NCI-H1694 (cell line): ENCODE results near the gene TENT5A.

Experiments used
- DNase-seq: peaks from one replicate; lab custom pipeline; 2025; lab: John Stamatoyannopoulos, UW

TENT5A gene

GRCh38 chr6:81771097-81771496, 18.6 kb upstream of the TENT5A start:
- no peak for DNase-seq

- DNase-seq, result no peak
These were observed 17.9 kb upstream of the TENT5A start for GRCh38 chr6:81770381-81770780.

- DNase-seq, result no peak
These were observed 17.3 kb upstream of the TENT5A start for GRCh38 chr6:81769824-81770223.

GRCh38 chr6:81768150-81768942, 15.9 kb upstream of the TENT5A start:
- DNase-seq, result no peak

DNA sequence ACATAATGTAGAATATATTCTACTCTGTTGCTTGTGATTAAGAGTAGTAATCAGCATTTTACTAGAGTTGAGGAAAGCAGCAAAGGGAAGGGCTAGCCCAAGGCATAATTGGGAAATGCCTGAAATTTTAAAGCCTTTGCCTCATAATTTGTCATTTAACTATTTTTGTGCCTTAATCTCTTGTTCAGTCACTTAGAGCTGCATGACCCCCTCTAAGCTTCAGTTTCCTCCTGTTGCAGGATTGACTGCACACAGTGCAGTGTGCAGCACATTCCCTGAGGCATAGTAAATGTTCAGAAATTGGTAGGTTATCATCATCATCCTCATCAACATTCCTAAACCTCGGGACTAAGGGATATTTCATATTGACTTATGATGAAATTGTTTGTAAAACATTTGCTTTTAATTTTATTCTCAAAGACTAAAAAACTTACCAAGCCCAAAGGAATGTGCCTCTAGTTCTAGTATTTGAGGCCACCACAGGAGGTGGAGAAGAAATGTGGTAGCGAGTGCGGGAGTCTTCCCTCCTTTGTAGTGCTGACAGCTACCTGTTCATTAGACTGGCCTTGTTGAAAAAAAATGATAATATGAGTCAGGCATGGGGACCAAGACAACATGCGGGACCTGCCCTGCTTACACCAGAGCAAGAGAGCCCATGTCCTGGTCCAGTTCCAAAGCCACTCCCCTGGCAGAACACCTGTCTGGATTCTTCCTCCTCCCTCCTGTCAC, 14.8 kb upstream of the TENT5A start:
- DNase-seq, result no peak

DNA sequence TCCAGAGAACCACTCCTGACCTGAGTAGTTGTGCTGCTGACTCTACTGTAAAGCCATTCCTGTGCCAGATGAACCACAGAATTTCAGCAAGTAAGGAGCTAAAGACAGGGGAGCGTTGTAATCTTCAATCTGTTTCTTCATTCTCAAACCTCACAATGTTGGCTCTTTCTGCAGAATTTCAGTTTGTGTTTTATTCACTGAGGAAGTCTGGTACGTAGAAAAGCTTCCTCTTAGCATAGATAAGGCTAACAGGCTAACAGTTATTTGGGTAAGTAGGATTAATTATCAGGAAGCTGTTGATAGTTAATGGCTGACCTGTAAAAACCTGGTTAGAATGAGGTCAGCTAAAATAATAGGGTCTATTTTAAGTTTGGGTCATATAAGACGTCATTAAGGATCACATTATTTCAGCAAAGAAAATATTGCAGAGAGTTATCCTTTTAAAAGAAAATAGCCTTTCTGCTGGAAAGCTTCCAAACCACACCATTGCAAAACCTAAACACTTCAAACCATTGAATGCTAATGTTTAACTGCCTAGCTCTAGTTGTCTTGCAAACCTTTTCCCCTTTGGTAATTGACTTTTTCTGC, 14.1 kb upstream of the TENT5A start:
- no peak for DNase-seq

DNA sequence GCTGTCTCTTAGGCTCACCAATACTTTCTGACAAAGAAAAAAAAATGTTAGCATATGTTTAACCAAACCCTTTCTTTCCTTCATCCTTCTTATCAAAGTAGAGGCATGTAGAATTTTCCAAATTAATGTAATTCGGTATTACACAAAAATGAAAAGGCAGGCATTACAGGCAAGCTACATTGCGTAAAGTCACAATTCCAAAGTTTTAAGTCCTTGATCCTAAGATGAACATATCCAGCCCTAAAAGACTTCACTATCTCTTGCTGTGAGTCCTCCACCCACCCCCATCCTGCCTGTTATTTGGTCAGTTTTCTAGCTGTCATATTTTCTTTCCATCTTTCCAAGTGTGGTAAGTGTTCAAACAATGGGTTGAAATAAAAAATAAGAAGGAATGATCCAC, 12.1 kb upstream of the TENT5A start:
- DNase-seq, result no peak

GRCh38 chr6:81763968-81764367, 11.5 kb upstream of the TENT5A start:
- DNase-seq, result no peak

DNA sequence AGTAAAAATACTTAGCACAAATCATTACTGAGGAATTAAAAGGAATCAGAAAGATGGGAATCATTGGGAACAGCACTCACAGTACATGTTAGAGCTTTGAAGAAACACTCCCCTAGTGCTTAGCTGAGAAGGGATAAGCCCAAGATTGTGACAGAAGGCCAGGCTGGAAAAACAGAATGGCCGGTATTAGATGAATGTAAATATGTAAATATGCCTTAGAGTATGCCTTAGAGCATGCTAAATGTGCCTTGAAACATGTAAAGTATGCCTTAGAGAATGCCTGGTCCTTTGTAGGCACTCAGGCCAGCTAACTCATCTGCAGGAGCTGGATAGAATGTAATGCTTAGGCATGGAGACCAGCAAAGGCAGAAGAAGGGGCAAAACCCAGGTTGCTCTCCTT, 10.6 kb upstream of the TENT5A start:
- DNase-seq, result no peak

GRCh38 chr6:81762606-81763005, 10.1 kb upstream of the TENT5A start:
- no peak for DNase-seq

- DNase-seq, result no peak
These were observed 9.7 kb upstream of the TENT5A start for GRCh38 chr6:81762132-81762531.

DNA sequence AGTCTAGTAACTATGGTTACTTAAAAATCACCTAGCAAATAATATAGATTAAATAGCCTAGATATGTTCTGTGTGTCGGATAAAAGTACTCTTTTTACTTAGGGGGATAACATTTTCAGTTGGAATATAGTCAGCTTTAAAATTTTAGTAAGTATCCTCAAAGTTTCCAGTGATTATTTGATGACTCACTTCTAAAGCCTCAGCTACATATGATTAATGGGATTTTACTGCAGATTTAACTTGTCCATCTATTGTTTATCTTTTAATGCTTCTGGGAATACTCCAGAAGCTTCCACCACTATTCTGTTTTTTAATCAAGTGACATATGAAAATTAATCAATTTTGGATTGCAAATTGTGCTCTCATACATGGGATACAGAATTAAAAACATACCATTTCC, 8.7 kb upstream of the TENT5A start:
- DNase-seq, result no peak

- DNase-seq, result no peak
These were observed 7.3 kb upstream of the TENT5A start for GRCh38 chr6:81759782-81760181.

DNA sequence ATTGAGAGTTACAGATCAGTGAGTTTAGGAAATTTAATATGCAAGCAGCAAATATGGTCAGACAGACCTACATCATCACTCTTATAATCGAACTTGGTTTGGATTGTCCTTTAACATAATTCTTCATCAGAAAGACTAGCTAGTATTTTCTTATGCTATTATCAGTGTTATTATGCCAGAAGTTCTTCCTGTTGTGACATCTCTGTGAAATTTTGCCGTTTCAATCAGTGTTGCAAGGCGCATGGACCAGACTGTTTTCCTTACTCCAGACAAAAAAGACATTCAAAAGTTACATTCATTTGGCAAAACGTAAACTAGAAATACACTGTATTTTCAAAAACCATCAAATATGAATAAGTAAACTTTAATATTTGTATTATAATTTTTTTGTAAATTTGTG, 5.7 kb upstream of the TENT5A start:
- DNase-seq, result no peak

- DNase-seq, result no peak
These were observed 4.2 kb upstream of the TENT5A start for GRCh38 chr6:81756690-81757089.

DNA sequence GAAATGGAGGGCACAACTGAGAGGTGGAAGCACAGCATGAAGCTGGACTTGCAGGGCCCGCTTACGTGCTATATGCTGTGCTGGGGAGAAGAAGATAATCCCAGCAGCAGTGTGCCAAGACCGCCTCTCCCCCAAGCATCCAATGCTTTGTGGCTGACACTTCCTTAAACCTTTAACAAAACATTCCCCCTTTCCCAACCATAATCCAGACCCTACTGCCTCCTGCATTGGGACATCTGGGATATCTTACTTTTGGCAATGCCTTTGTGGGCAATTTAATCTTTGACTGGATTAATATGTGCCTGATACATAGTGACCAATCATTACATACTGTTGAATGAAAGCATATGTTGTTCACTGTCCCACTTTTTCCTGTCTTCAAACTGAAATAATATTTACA, 3.1 kb upstream of the TENT5A start:
- no peak for DNase-seq

GRCh38 chr6:81754906-81755305, 2.4 kb upstream of the TENT5A start:
- DNase-seq, result no peak

- DNase-seq, result peak; percentile 14
These were observed 1.5 kb upstream of the TENT5A start for GRCh38 chr6:81753711-81754577.

DNA sequence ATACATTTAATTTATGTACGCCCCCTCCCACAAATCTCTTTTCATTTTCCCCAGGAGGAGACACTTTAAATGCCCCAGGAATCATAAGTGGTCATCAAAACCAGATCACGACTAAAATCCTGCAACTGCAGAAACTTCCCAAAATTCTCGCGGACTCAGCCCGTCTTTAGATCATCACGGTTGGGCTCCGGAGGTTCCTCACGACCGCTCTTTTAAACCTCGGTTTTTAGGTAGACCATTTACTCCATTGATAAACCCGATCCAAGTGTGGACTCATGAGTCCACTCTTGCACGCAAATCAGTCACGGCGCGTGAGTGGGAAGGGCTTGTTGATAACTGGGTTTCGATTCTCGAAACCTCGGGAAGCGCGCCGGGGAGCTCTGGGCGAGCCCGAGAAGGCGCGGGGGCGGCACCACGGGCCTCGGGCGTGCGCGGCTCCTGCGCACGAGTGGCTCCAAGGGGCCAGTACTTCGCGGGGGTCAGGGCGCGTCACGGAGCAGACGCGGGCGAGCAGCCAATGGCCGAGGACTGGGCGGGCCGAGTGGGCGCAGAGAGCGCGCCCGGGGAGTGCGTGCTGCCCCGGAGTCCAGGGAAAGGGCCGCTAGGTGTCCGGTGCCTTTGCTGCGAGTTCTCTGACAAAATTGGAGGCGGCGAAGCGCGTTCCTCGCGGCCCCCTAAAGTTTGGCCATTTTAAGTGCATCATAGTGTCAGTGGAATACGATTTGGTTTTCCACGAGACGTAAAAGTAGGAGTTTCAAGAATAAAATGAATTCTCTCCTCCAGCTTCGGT, 635 bp upstream of the TENT5A start:
- no peak for DNase-seq

- no peak for DNase-seq
These were observed 945 bp downstream of the TENT5A start for GRCh38 chr6:81751388-81752083.
